ENCODE measurements around the gene RPL14. TPM values are rescaled to one million over a fixed set of nuclear protein-coding genes. Genes with fewer than 3 reads are reported as not detected.

The RPL14 gene
- total RNA-seq, 2 experiments from 2014 or later = 943 to 2,858 TPM

DNA sequence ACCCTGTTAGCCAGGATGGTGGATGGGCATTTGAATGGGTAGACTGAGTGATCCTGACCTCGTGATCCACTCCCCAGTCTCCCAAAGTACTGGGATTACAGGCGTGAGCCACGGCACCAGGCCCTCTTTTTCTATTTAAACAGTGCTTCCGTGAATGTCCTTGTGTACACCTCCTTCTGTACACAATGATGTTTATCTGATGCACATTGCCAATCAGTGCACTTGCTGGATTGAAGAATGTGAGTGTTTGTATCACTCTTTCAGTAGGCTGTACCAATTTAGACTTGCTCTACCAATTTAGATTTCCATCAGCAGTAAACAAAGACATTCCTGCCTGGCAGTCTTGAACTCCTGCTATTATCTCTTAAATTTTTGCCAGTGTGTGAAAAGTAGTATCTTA is 10.9 kb downstream of the RPL14 start:
- no peak for DNase-seq (ENCODE audit: low spot score)
- Histone ChIP-seq H3K4me1 (ENCODE audit: insufficient read depth, low read length, poor library complexity, severe bottlenecking) (no peaks in the 10 kb centered on the region), H4K20me1 (ENCODE audit: insufficient read depth, low read length) (0 out of 2 replicates have a peak, but pooled peaks cover 4% of the 10 kb centered on the region), H3K4me2 (ENCODE audit: low read length) (no peak overlapping the region), H3K27ac (ENCODE audit: low read depth, low read length, poor library complexity, severe bottlenecking) (no peak overlapping the region), H3K9me3 (ENCODE audit: low read length) (no peaks in the 10 kb centered on the region), H3K79me2 (ENCODE audit: insufficient read depth, low read depth, low read length) (no peaks in the 10 kb centered on the region), H3K9me2 (ENCODE audit: insufficient read depth, low read length) (no peaks in the 10 kb centered on the region), H3K36me3 (ENCODE audit: insufficient read depth, low read length) (peaks cover 47% of the 10 kb centered on the region), H3K4me3 (ENCODE audit: low read depth, low read length, poor library complexity, severe bottlenecking) (no peak overlapping the region), H2AFZ (ENCODE audit: low read length) (no peak overlapping the region)
- CTCF ChIA-PET (ENCODE audit: unreplicated experiment) = no interaction called here
- TF ChIP-seq EZH2phosphoT487 (IDR thresholded peaks at IDR 0.05; ENCODE audit: borderline replicate concordance, low read depth, low read length) = no peak
- TF ChIP-seq, protein P1, sequence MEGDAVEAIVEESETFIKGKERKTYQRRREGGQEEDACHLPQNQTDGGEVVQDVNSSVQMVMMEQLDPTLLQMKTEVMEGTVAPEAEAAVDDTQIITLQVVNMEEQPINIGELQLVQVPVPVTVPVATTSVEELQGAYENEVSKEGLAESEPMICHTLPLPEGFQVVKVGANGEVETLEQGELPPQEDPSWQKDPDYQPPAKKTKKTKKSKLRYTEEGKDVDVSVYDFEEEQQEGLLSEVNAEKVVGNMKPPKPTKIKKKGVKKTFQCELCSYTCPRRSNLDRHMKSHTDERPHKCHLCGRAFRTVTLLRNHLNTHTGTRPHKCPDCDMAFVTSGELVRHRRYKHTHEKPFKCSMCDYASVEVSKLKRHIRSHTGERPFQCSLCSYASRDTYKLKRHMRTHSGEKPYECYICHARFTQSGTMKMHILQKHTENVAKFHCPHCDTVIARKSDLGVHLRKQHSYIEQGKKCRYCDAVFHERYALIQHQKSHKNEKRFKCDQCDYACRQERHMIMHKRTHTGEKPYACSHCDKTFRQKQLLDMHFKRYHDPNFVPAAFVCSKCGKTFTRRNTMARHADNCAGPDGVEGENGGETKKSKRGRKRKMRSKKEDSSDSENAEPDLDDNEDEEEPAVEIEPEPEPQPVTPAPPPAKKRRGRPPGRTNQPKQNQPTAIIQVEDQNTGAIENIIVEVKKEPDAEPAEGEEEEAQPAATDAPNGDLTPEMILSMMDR (conservative IDR thresholded peaks at IDR 0.05; ENCODE audit: low read length) = no peak
- intact Hi-C loops (cut with micrococcal nuclease; ENCODE audit: unreplicated experiment) = no loop called here
- POLR2A ChIA-PET = no interaction called here
- BruUV-seq (replicated peaks) = no TSS peak

- DNase-seq (ENCODE audit: low spot score) = no peak
- H3K36me3 ChIP-seq (ENCODE audit: insufficient read depth, low read length) = peaks cover 20% of the 10 kb centered on the region
- H3K4me3 ChIP-seq (ENCODE audit: low read depth, low read length, poor library complexity, severe bottlenecking) = no peak overlapping the region
- ChIA-PET CTCF (ENCODE audit: unreplicated experiment) (no interaction called here), POLR2A (interaction anchor here (1.2 to 1.7 kb wide), 2 partner anchors 11 to 144 kb away, joined by 4 to 5 read pairs; no protein-coding TSS in a partner anchor)
- H3K79me2 ChIP-seq (ENCODE audit: insufficient read depth, low read depth, low read length) = no peaks in the 10 kb centered on the region
- H3K4me2 ChIP-seq (ENCODE audit: low read length) = no peak overlapping the region
- no TSS peak for BruUV-seq (replicated peaks)
- no peak for TF ChIP-seq EZH2phosphoT487 (IDR thresholded peaks at IDR 0.05; ENCODE audit: borderline replicate concordance, low read depth, low read length)
- TF ChIP-seq, protein P1 (conservative IDR thresholded peaks at IDR 0.05; ENCODE audit: low read length) = no peak
- H2AFZ ChIP-seq (ENCODE audit: low read length) = no peak overlapping the region
- no peaks in the 10 kb centered on the region for H3K9me3 ChIP-seq (ENCODE audit: low read length)
- no peaks in the 10 kb centered on the region for H4K20me1 ChIP-seq (ENCODE audit: insufficient read depth, low read length)
- no peaks in the 10 kb centered on the region for H3K4me1 ChIP-seq (ENCODE audit: insufficient read depth, low read length, poor library complexity, severe bottlenecking)
- intact Hi-C loops (cut with micrococcal nuclease; ENCODE audit: unreplicated experiment) = no loop called here
- no peaks in the 10 kb centered on the region for H3K9me2 ChIP-seq (ENCODE audit: insufficient read depth, low read length)
- no peak overlapping the region for H3K27ac ChIP-seq (ENCODE audit: low read depth, low read length, poor library complexity, severe bottlenecking)
Measured at GRCh38 chr3:40470701-40471100, 13.6 kb downstream of the RPL14 start.

All from OCI-LY7 (cell line).